ENCODE results near the gene DLL1. TPM values are rescaled to one million over a fixed set of nuclear protein-coding genes. Genes with fewer than 3 reads are reported as not detected.

Gene DLL1
- total RNA-seq, 1 donor from 2014 or later = 12.9 TPM

DNA sequence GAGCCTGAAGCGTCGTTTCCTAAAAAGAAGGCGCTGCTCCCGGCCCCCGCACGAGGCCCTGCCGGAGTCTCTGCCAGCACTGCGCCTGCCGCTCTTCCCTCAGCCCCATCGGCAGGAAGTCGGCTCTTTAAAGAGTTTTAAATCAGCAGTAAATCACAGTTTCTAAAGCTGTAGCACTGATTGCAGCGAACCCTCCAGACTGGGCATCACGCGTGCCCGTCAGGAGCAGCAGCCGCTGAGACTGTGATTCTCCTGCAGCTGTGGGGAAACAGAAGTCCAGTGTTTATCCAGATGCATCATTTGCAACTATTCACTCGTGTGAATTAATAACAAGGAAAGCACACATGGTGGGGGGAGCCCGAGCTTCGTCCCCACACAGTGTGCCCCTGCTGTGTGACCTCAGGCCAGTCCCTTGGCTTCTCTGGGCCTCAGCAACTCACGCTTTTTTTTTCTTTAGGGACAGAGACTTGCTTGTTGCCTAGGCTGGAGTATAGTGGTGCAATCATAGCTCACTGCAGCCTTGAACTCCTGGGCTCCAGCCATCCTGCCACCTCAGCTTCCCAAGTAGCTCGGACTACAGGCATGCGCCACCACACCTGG is 28.3 kb downstream of the DLL1 start:
- intact Hi-C loops (cut with DNase I) = no loop called here
- Histone ChIP-seq H3K9me3 (no peaks in the 10 kb centered on the region), H3K4me1 (peaks cover 16% of the 10 kb centered on the region), H3K27me3 (ENCODE audit: low read depth) (peaks cover 17% of the 10 kb centered on the region), H3K4me3 (no peak overlapping the region), H3K27ac (no peak overlapping the region), H3K36me3 (no peaks in the 10 kb centered on the region)
- no peak for DNase-seq
- TF ChIP-seq, protein P1, sequence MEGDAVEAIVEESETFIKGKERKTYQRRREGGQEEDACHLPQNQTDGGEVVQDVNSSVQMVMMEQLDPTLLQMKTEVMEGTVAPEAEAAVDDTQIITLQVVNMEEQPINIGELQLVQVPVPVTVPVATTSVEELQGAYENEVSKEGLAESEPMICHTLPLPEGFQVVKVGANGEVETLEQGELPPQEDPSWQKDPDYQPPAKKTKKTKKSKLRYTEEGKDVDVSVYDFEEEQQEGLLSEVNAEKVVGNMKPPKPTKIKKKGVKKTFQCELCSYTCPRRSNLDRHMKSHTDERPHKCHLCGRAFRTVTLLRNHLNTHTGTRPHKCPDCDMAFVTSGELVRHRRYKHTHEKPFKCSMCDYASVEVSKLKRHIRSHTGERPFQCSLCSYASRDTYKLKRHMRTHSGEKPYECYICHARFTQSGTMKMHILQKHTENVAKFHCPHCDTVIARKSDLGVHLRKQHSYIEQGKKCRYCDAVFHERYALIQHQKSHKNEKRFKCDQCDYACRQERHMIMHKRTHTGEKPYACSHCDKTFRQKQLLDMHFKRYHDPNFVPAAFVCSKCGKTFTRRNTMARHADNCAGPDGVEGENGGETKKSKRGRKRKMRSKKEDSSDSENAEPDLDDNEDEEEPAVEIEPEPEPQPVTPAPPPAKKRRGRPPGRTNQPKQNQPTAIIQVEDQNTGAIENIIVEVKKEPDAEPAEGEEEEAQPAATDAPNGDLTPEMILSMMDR (IDR thresholded peaks at IDR 0.05) = no peak
- ATAC-seq = no peak

DNA sequence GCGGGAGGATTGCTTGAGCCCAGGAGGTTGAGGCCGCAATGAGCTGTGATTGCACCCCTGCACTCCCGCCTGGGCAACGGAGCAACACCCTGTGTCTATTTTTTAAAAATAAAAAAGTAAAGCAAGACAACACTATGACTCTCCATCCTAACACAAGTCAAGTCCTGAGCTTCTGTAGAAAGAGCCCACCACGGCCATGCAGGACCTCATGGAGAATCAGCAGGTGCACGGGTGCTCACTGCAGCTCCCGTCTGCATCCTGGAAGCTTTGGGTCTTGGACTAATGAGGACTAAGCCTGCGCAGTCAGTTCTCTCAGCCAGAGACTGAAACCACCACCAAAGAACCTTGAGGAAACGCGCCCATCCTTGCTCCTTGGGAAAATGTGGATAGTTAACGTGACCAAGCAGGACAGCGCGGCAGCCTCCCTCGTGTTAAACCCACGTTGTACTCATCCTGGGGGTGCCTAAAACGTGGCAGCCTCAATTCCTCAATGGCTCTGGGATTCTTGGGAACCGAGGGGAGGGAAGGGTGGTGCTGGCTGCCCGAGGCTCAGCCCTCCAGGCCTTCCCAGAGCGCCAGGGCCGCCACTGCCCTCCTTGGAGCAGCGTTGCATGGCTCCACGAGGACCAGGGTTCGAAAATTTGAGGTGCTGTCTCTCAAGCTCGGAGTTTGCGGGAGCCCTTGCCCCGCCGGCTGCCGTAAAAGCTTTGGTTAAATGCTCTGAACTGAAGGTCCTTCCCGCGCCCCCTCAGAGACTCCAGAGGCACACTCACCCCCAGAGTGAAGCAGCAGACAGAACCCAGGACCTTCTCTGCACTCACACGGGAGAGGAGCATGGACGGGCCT is 29.0 kb downstream of the DLL1 start:
- ATAC-seq = no peak
- Histone ChIP-seq H3K36me3 (no peaks in the 10 kb centered on the region), H3K4me1 (peaks cover 16% of the 10 kb centered on the region), H3K27ac (no peak overlapping the region), H3K27me3 (ENCODE audit: low read depth) (peaks cover 17% of the 10 kb centered on the region), H3K4me3 (no peak overlapping the region), H3K9me3 (no peaks in the 10 kb centered on the region)
- TF ChIP-seq, protein P1 (IDR thresholded peaks at IDR 0.05) = no peak
- intact Hi-C loops (cut with DNase I) = no loop called here
- DNase-seq = no peak

DNA sequence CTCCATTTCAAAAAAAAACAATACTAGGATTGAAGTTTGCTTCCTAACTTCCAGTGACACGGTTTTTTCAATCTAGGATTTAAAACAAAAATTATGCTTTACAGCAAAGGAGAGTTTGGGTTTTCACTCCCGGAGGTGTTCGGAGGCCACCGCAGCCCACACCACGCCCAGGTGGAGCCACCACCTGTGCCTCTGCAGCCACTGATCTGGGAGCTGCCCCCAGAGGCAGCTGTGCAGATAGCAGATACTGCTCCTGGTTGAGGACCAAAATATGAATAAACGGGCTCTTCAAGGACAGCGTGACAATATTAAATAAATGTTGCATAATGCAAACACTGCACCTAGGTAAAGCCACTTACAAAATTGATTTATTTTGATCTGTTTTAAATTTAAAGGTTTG is 30.2 kb downstream of the DLL1 start:
- TF ChIP-seq, protein P1 (IDR thresholded peaks at IDR 0.05) = no peak
- H3K4me3 ChIP-seq = no peak overlapping the region
- DNase-seq (no peak), ATAC-seq (no peak)
- H3K36me3 ChIP-seq = no peaks in the 10 kb centered on the region
- H3K9me3 ChIP-seq = no peaks in the 10 kb centered on the region
- H3K4me1 ChIP-seq = peaks cover 6% of the 10 kb centered on the region
- intact Hi-C loops (cut with DNase I) = no loop called here
- no peak overlapping the region for H3K27ac ChIP-seq
- peaks cover 17% of the 10 kb centered on the region for H3K27me3 ChIP-seq (ENCODE audit: low read depth)

DNA sequence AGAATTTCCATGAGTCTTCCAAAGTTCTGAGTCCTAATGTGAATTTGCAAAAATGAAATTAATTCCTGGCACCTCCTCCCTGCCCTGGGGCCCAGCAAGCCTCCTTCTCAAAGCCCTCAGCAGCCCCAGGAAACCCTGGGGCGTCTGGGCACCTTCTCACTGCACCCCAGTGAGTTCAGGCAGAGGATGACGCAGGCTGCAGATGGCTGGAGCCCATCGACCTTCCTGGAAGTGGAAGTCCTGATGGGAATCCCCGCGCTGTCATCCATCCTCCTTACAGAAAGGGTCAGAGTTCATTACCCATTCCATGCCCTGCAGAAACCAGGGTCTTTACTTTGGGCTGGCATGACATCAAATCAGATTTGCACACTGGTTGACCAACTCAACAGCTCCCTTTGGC is 31.6 kb downstream of the DLL1 start:
- intact Hi-C loops (cut with DNase I) = no loop called here
- TF ChIP-seq, protein P1 (IDR thresholded peaks at IDR 0.05) = no peak
- peaks cover 17% of the 10 kb centered on the region for H3K27me3 ChIP-seq (ENCODE audit: low read depth)
- no peaks in the 10 kb centered on the region for H3K9me3 ChIP-seq
- no peak overlapping the region for H3K4me3 ChIP-seq
- H3K27ac ChIP-seq = no peak overlapping the region
- no peaks in the 10 kb centered on the region for H3K4me1 ChIP-seq
- no peak for ATAC-seq
- H3K36me3 ChIP-seq = no peaks in the 10 kb centered on the region
- DNase-seq = no peak

DNA sequence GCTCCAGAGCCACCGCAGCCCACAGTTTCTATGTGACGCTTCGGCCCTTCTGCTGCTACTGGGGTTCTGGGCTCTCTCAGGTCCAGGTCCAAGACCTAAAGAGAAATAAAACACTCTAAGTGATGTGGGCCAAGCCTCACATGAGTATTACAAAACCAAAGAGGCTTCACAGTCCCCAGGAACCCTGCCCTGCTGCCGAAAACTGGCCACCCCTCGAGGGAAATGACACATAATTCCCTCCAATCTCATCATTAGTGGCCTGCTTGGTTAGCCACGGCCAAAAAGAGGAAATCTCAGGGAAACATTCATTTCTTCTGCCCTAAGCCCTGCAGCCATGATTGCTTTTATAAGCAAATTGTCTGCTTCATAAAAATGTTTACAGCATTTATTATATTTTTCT is 32.5 kb downstream of the DLL1 start:
- DNase-seq (no peak), ATAC-seq (no peak)
- intact Hi-C loops (cut with DNase I) = no loop called here
- H3K9me3 ChIP-seq = no peaks in the 10 kb centered on the region
- no peak overlapping the region for H3K27ac ChIP-seq
- TF ChIP-seq, protein P1 (IDR thresholded peaks at IDR 0.05) = no peak
- H3K4me1 ChIP-seq = no peaks in the 10 kb centered on the region
- no peak overlapping the region for H3K4me3 ChIP-seq
- H3K27me3 ChIP-seq (ENCODE audit: low read depth) = peaks cover 17% of the 10 kb centered on the region
- H3K36me3 ChIP-seq = no peaks in the 10 kb centered on the region

All from lower lobe of right lung (tissue), 2 donors.